Hepatocyte (in vitro differentiated cells): ENCODE measurements around the gene GET3. TPM values are rescaled to one million over a fixed set of nuclear protein-coding genes. Genes with fewer than 3 reads are reported as not detected.

ENCODE experiments used
- DNase-seq: peaks from one replicate; pipeline ENCODE4 v3.0.0-alpha.2; 2016; ENCODE audit warnings: low spot score
- H2AFZ ChIP-seq: fragments of 200-600 bp; sonication (generic); 2 replicates; pipeline ENCODE4 v1.6.0; 2016; ENCODE audit warnings: antibody characterized with exemption, mild to moderate bottlenecking
- H3K27ac ChIP-seq: fragments of 200-600 bp; sonication (generic); 2 replicates; pipeline ENCODE4 v1.5.1; 2016; ENCODE audit warnings: mild to moderate bottlenecking
- H3K27me3 ChIP-seq: fragments of 200-600 bp; sonication (generic); 2 replicates; pipeline ENCODE4 v1.6.1; 2016
- H3K36me3 ChIP-seq: fragments of 200-600 bp; sonication (generic); replicated peaks from 2 replicates; pipeline ENCODE4 v1.5.1; 2016; ENCODE audit warnings: low read depth; ENCODE audit not compliant: insufficient read depth
- H3K4me1 ChIP-seq: fragments of 200-600 bp; sonication (generic); 2 replicates; pipeline ENCODE4 v1.5.1; 2016; ENCODE audit warnings: mild to moderate bottlenecking, moderate library complexity; ENCODE audit not compliant: insufficient read depth
- H3K4me2 ChIP-seq: fragments of 200-600 bp; sonication (generic); 2 replicates; pipeline ENCODE4 v1.6.0; 2016
- H3K4me3 ChIP-seq: fragments of 200-600 bp; sonication (generic); 2 replicates; pipeline ENCODE4 v1.5.1; 2016; ENCODE audit warnings: mild to moderate bottlenecking
- H3K79me2 ChIP-seq: fragments of 200-600 bp; sonication (generic); 2 replicates; pipeline ENCODE4 v1.6.0; 2017; ENCODE audit warnings: mild to moderate bottlenecking
- H3K9me2 ChIP-seq: fragments of 200-600 bp; sonication (generic); replicated peaks from 2 replicates; pipeline ENCODE4 v1.6.0; 2017; ENCODE audit warnings: mild to moderate bottlenecking; ENCODE audit not compliant: insufficient read depth
- H3K9me3 ChIP-seq: fragments of 200-600 bp; sonication (generic); 2 replicates; pipeline ENCODE4 v1.5.1; 2016; ENCODE audit warnings: low read depth, mild to moderate bottlenecking
- H4K20me1 ChIP-seq: fragments of 200-600 bp; sonication (generic); 2 replicates; pipeline ENCODE4 v1.6.0; 2016; ENCODE audit warnings: mild to moderate bottlenecking; ENCODE audit not compliant: insufficient read depth, poor library complexity, severe bottlenecking
- EZH2 ChIP-seq: fragments of 200-600 bp; sonication (generic); IDR thresholded peaks from 2 replicates; pipeline ENCODE4 v1.6.1; 2016; ENCODE audit warnings: antibody characterized with exemption, mild to moderate bottlenecking, borderline replicate concordance
- EZH2phosphoT487 ChIP-seq: fragments of 200-600 bp; sonication (generic); IDR thresholded peaks from one replicate; pipeline ENCODE4 v1.6.1; 2018; ENCODE audit warnings: antibody characterized with exemption, mild to moderate bottlenecking, low read depth, moderate library complexity; ENCODE audit not compliant: unreplicated experiment, severe bottlenecking
- WGBS: methylation state at CpG from one replicate; pipeline ENCODE4 v1.1.6; 2016; ENCODE audit warnings: low lambda C conversion rate; ENCODE audit errors: missing lambda C conversion rate; 5-methylcytosine and 5-hydroxymethylcytosine counted together
- polyA plus RNA-seq: library from polyadenylated mRNA; unstranded; fragments of >200 nt; fragmentation: Nextera tagmentation; extraction: Ambion mirVana; gene quantifications from 2 replicates; pipeline ENCODE4 v1.2.1, GENCODE V29; 2016
- total RNA-seq: library from RNA; depleted of rRNA; stranded (reverse); fragments of >200 nt; gene quantifications from 2 replicates; pipeline ENCODE4 v1.2.3, GENCODE V29; 2014
- TF ChIP-seq, protein P1 (sequence below): fragments of 200-600 bp; sonication (generic); IDR thresholded peaks from 2 replicates; pipeline ENCODE4 v1.5.1; 2016; ENCODE audit warnings: antibody characterized with exemption, mild to moderate bottlenecking; ENCODE audit not compliant: poor library complexity

GET3 gene
- total and polyA plus RNA-seq, 2 experiments from 2014 or later = 52.3 to 108 TPM

DNA sequence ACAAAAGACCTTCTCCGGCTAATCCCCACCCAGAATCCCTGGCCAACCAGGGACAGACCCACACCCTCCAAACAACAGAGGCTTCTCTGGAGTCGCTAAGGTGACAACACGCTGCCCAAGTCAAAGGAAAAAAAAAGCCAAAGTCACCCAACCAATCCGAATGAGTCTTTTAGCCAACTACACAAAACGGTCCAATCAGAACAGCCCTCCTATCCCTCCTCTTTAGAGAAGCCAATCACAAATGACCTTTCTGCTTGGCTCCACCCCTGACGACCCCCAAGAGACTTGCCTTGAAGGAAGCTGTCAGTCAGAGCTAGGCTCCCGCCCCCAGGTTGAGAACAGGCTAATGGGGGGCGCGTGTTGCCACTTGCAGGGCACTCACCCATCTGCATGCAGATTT lies 34.3 kb upstream of the GET3 start:
- 82% methylated on average over 9 of the region's 9 CpGs for WGBS

DNA sequence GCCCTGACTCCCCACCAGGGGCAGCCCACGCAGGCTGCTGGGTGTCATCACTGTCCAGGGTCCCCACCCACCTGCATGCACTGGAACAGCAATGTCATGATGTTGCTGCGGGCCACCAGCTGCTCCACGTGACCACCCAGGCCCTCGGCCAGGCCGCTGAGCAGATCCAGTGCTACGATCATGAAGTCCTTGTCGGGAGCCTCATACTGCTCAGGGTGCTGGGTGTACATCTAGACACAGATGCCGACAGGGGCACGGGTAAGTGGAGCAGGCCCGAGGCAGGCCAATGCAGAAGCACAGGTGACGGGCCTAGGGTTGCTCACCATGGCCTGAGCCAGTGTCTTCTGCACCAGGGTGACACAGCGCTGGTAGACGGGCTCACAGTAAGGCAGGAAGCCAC lies 32.1 kb upstream of the GET3 start:
- DNase-seq = no peak
- 96% methylated on average over 13 of the region's 13 CpGs for WGBS
- H3K27me3 ChIP-seq = no peaks in the 10 kb centered on the region
- no peak overlapping the region for H2AFZ ChIP-seq
- TF ChIP-seq EZH2 = no peak
- TF ChIP-seq, protein P1, sequence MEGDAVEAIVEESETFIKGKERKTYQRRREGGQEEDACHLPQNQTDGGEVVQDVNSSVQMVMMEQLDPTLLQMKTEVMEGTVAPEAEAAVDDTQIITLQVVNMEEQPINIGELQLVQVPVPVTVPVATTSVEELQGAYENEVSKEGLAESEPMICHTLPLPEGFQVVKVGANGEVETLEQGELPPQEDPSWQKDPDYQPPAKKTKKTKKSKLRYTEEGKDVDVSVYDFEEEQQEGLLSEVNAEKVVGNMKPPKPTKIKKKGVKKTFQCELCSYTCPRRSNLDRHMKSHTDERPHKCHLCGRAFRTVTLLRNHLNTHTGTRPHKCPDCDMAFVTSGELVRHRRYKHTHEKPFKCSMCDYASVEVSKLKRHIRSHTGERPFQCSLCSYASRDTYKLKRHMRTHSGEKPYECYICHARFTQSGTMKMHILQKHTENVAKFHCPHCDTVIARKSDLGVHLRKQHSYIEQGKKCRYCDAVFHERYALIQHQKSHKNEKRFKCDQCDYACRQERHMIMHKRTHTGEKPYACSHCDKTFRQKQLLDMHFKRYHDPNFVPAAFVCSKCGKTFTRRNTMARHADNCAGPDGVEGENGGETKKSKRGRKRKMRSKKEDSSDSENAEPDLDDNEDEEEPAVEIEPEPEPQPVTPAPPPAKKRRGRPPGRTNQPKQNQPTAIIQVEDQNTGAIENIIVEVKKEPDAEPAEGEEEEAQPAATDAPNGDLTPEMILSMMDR = no peak
- TF ChIP-seq EZH2phosphoT487 = no peak
- H4K20me1 ChIP-seq = no peaks in the 10 kb centered on the region
- no peaks in the 10 kb centered on the region for H3K9me3 ChIP-seq
- H3K79me2 ChIP-seq = peaks cover 5% of the 10 kb centered on the region
- H3K9me2 ChIP-seq = no peaks in the 10 kb centered on the region
- H3K4me1 ChIP-seq = no peaks in the 10 kb centered on the region
- no peaks in the 10 kb centered on the region for H3K36me3 ChIP-seq
- H3K4me2 ChIP-seq = no peak overlapping the region
- H3K27ac ChIP-seq = no peak overlapping the region
- H3K4me3 ChIP-seq = no peak overlapping the region

More for the DNA sequence above, 34.3 kb upstream of the GET3 start:
- no peaks in the 10 kb centered on the region for H3K4me1 ChIP-seq
- H2AFZ ChIP-seq = no peak overlapping the region
- no peak overlapping the region for H3K4me2 ChIP-seq
- no peaks in the 10 kb centered on the region for H3K9me2 ChIP-seq
- H3K9me3 ChIP-seq = no peaks in the 10 kb centered on the region
- H3K36me3 ChIP-seq = no peaks in the 10 kb centered on the region
- no peaks in the 10 kb centered on the region for H4K20me1 ChIP-seq
- peak; percentile 18 for DNase-seq
- no peak overlapping the region for H3K27ac ChIP-seq
- TF ChIP-seq EZH2phosphoT487 (no peak), EZH2 (no peak)
- TF ChIP-seq, protein P1 = no peak
- no peak overlapping the region for H3K4me3 ChIP-seq
- H3K79me2 ChIP-seq = peaks cover under 1% of the 10 kb centered on the region
- no peaks in the 10 kb centered on the region for H3K27me3 ChIP-seq

DNA sequence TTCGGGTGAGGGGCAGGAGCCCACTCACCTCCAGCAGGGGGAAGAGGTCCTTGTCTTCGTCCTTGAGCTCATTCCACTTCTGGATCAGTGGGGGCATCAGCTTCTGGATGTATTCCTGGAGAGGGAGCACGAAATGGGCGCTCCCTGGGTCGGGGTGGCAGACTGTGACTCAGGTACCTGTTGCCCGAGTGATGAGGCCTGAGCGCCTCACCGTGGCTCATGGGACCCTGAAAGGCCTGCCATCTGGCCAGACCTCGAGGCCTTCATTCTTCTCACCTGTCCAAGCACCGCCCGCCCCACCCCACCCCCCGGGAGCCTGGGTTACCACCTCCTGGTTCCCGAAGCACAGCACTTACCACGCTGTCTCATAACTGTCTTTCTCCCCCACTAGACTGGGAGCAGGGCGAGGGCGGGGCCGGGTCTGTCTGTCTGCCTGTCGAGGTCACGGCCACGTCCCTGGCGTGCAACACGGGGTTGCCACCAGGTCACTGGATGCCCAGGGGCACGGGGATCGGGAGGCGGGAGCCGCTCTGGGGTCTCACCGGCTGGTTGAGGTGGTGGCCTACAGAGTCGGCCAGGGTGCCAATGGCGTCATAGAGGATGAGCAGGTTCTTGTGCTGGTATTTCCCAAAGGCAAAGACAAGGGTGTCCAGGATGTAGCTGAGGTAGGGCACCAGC lies 31.5 kb upstream of the GET3 start:
- TF ChIP-seq EZH2 (no peak), EZH2phosphoT487 (no peak)
- TF ChIP-seq, protein P1 = no peak
- no peaks in the 10 kb centered on the region for H3K36me3 ChIP-seq
- WGBS = 96% methylated on average over 25 of the region's 29 CpGs

DNA sequence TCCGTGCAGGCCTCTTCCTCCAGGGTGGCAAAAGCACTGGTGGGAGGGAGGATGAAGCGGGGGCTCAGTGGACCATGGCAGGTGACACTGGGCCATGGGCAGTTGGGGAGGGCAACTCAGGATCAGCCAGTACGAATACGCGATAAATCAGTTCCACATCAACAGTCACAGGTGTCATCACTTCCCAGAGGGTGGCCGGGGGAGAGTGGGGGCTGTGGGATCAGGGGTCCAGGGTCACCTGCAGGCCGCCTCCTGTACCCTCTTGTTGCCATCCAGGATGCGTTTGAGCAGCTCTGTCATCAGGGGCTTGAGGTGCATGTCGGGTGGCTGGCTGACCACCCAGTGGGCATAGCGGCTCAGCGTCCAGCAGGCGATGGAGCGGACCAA lies 31.0 kb upstream of the GET3 start:
- no peaks in the 10 kb centered on the region for H3K36me3 ChIP-seq
- no peaks in the 10 kb centered on the region for H3K9me2 ChIP-seq
- H3K27me3 ChIP-seq = no peaks in the 10 kb centered on the region
- H3K4me2 ChIP-seq = no peak overlapping the region
- H3K4me3 ChIP-seq = no peak overlapping the region
- H3K4me1 ChIP-seq = no peaks in the 10 kb centered on the region
- no peaks in the 10 kb centered on the region for H3K9me3 ChIP-seq
- WGBS = 97% methylated on average over 13 of the region's 13 CpGs
- no peak overlapping the region for H2AFZ ChIP-seq
- H4K20me1 ChIP-seq = no peaks in the 10 kb centered on the region
- peaks cover 5% of the 10 kb centered on the region for H3K79me2 ChIP-seq
- no peak overlapping the region for H3K27ac ChIP-seq
- no peak for TF ChIP-seq EZH2
- TF ChIP-seq, protein P1 = no peak
- no peak for TF ChIP-seq EZH2phosphoT487
- no peak for DNase-seq

More for the DNA sequence above, 31.5 kb upstream of the GET3 start:
- Histone ChIP-seq H3K4me2 (no peak overlapping the region), H2AFZ (no peak overlapping the region), H3K9me2 (no peaks in the 10 kb centered on the region), H3K9me3 (no peaks in the 10 kb centered on the region), H3K79me2 (peaks cover 5% of the 10 kb centered on the region), H3K27me3 (no peaks in the 10 kb centered on the region), H3K4me1 (no peaks in the 10 kb centered on the region), H3K27ac (no peak overlapping the region), H3K4me3 (no peak overlapping the region), H4K20me1 (no peaks in the 10 kb centered on the region)
- DNase-seq = no peak
